Activated CD8-positive, alpha-beta memory T cell treated with anti-CD3 and anti-CD28 coated beads, Interleukin-2, amount 50 U/mL, for 24 hours (primary cell): ENCODE measurements around the gene LEKR1.

Source experiments
- DNase-seq: peaks from one replicate; pipeline ENCODE4 v3.0.0-alpha.2; 2020; ENCODE audit errors: extremely low read depth

The LEKR1 gene

DNA sequence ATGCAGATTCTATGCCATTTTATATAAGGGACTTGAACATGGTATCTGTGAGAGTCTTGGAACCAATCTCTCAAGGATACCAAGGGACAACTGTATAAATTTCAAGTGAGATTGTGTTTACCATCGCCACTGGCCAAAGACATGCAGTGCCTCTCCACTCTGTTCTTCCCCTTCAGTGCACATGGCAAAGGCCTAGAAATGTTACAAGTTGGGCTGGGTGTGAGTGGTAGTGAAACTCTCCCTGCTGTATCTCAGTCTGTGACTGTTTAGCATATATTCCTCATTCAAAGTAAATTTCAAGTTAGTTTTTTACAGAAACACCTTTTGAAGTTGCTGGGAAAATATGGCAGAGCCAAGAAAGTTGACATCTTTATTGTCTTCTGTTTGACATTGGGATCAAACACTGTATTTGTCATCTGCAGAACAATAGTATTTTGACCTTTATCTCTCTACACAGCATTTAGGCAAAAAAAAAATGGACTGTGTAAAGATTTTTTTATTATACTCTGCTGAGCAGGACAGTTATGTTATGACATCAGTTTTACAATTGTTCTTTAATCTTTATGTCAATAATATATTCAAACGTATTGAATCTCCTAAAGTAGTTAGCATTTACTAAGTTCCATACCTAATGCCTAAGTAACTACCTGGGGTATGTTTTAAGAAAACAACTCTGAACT is 232.4 kb downstream of the LEKR1 start:
- DNase-seq, result no peak

DNA sequence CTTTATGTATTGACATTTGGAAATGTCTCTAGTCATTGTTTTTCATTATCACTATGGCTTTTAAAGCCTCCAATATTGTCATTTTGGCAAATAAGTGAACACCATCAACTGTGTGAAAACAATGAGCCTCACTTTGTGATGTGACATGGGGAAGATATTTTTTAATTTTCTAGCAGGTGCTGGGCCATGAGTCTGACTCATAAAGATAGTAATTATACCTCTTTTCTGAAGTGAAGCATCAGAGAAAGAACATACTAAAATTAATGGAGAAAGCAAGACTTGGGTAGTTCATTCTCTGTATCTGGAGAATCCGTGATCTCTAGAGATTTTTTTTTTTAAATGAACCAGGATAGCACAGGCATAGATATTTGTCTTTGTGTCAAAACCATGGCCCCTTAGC is 233.0 kb downstream of the LEKR1 start:
- DNase-seq, result no peak

DNA sequence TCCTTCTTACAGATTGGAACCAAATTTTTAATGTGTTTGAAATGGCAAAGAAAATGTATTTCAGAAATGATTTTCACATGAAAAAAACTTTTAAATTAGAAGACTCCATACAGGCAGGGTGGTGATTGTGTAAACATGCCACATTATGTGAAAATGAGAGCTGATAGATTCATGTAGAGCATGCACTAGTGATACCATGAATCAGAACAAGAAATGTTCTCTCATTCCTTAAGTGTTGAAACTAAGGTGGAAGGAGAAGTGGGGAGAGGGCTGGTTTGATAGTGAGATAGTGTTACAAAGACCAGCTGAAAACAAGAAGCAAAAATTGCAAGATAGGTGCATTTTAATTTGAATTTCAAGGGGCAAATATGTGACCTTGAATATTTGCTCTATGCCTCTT is 233.5 kb downstream of the LEKR1 start:
- DNase-seq, result no peak

DNA sequence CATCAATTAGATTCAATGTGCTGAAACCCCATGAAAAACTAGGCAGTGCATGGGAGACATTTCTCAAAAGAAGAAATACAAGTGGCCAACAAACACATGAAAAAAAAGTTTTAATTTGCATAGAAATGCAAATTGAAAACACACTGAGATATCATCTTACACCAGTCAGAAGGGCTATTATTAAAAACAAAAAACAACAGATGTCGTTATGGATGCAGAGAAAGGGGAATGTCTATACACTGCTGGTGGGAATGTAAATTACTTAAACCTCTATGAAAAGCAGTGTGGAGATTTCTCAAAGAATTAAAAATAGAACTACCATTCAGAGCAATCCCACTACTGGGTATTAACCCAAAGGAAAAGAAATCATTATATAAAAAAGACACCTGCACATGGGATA is 235.1 kb downstream of the LEKR1 start:
- no peak for DNase-seq

DNA sequence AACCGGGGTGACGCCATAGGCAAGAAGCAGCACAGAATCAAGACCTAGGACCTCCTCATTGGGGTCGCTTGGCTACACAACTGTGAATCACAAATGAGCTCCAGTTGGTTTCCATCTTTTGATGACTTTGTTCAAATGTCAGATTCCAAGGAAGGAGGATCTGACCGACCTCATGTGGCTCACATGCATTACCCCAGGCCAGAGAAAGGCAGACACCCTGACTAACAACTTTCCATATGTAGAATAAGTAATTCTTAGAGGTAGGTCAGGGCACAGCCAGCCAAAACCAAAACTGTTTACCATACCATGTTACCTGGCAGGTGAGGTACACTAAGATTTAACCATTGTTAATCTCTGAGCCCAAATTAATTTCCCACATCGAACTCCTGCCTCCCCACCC is 237.3 kb downstream of the LEKR1 start:
- DNase-seq, result no peak

DNA sequence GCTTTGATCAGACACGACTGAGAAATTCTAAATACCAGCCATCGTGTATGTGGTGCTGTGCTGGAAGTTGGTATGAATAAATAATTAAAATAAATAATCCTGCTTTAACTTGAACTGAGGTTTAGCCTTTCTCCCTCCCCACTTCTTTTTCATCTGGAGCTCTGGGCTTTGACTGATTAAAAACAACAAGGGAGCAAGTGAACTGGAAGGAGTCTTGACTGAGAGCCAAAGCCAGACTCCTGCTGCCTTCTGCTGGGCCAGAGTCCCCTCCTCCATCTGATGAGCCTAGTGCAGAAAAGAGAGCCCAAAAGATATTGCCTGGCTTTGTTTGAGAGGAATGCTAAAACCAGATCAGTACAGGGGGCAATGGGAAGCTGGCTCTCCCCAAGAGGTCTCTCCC is 237.8 kb downstream of the LEKR1 start:
- DNase-seq, result no peak

DNA sequence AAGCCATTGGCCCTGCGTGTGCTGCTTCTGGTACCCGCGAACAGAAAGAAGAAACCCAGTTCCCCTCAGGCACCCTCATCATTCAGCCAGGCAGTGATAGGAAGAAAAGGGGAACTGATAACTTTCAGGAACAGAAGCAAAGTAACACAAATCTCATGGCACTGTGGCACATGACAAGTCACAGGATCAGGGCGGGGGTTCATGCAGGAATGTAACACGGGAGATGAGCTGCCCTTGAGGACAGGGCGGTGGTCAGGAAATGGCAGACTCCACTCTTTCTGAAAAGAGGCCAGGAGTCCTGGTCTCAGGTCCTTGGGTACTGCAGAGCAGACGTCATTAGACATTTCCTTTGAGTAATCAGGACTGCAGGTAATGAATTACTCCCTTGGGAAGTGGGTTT is 238.2 kb downstream of the LEKR1 start:
- no peak for DNase-seq

DNA sequence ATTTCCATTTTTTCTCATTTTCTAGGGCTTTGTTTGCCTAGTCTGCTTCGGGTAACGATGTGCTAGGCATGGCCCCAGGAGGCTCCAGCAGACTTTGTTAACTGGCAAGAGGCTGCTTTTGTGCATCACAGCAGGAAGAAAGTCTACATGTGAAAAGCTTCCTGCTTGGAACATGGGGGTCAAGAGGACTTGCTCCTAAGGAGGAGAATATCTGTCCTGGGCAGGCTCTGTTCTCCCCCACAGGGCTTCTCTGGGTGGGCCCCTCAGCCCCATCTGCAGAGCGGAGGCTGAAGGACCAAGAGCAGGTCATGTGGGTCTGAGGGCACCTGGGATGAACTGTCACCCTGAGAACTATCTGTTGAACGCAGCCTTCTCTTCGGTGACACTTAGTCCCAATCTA is 239.0 kb downstream of the LEKR1 start:
- DNase-seq, result no peak

DNA sequence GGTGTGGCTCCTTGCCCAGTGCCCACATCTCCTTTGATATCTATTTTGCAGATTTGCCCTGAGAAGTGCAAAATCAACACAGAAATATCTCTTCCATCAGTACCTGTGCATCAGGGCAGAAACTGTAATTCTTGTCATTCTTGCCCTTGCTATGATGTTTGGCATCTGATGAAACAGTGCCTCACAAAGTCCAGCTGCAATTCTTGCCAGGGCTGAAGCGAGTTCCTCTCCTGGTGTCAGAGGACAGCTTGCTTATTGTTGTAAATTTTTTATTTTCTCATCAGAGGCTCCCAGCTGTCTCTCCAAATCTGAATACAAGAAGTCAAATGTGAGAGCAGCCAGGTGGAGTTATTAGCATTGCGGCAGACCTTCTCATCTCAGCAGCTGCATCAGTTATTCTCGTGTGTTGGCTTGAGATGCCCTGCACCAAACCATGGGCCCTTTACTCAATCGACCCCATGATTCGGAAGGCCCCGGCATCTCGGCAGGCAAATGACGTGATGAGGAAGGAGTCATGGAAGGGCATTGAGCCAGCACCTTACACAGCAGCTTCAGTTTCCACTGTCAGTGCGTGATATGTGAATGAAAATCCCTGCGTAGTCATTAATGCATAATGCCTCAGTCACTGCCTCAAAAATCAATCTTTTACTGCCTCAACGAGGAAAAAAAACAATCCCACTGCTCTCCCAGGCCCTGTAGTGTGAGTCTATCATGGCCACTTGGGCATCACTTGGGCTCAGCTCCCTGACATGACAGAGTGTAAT is 240.4 kb downstream of the LEKR1 start:
- DNase-seq, result no peak

DNA sequence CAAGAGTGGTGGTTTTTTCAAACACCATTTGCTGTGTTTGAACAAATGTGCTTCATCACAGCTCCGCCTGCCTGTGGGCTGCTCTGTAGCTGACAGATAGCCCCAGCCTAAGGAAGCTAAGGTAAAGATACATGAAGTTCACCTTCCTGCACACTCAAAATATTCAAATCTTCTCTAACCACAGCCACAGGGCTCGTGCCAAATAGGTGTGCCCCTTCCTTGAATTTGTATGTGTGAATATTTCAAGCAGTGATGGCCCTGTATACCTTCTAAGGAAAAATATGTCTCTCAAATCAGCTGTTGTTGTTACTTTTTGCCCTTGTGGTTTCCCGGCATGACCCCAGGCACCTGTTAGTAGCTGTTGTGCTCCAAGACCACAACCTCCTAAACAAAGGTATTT is 241.0 kb downstream of the LEKR1 start:
- no peak for DNase-seq

DNA sequence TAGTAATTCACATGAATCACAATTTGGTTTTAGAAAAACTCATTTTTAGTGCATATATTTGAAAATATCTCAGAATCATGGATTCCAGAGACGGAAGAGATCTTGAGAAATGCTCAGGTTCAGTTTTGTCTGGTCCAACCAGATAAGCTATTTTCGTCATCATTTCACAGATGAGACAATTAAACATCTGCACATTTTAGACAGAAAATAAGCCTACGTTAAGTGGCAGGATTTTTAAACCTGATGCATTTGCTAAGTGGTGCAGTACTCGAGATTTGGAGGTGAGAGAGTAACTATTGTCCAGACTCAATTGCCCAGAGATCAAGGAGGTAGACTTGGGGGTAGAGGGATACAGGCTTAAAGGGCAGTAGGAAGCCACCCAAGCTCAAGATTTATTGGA is 243.3 kb downstream of the LEKR1 start:
- DNase-seq, result no peak

DNA sequence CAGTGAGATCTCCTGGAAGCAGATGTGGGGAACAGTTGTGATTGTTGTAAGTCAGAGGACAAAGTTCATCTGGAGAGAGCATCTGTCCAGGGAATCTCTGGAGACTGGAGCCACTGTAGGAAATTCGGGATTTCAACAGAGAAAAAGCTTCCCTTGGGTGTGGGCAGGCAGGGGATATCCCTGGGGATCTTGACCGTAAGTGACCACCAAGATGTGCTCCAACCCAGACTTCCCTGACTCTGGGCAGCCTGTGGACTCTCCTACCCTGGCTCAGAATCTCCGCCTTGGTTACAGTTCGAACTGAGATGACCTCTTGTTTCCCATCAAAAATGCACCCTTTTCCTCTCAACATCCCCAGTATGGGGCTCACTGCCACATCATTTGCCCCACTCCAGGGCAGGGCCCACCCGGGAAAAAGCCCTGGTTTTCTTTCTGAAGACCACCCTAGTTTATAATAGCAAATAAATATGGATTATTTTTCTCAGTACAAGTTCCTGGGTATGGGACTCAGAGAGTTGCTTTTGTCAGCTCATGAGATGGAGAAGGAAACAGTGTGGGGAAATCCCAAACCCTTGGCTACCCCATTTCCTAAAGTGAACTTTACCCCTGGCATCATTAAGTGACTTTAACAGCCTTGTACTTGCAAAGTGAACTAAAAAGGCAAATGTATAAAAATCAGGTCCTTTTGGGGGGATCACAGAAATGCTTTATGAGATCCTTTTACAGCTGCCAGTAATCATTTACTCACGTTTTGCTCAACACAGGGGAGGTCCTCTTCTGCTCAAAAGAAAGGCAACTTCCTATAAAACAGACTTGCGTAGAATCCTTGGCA is 243.9 kb downstream of the LEKR1 start:
- DNase-seq, result no peak

DNA sequence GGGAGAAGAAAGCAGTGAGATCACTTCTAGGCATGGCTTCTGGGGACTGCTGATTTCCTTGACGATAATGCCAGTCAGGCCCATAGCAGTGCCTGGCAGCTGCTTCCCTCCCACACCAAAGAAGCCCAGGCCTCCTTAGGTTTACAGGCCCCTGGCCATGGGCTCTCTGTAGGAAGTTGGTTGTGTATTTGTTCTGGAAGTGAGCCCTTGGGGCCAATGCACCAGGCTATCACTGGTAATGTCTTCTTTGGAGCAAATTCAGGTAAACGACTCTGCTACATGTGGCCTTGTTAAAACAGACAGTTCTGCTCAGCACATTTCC is 244.5 kb downstream of the LEKR1 start:
- no peak for DNase-seq

DNA sequence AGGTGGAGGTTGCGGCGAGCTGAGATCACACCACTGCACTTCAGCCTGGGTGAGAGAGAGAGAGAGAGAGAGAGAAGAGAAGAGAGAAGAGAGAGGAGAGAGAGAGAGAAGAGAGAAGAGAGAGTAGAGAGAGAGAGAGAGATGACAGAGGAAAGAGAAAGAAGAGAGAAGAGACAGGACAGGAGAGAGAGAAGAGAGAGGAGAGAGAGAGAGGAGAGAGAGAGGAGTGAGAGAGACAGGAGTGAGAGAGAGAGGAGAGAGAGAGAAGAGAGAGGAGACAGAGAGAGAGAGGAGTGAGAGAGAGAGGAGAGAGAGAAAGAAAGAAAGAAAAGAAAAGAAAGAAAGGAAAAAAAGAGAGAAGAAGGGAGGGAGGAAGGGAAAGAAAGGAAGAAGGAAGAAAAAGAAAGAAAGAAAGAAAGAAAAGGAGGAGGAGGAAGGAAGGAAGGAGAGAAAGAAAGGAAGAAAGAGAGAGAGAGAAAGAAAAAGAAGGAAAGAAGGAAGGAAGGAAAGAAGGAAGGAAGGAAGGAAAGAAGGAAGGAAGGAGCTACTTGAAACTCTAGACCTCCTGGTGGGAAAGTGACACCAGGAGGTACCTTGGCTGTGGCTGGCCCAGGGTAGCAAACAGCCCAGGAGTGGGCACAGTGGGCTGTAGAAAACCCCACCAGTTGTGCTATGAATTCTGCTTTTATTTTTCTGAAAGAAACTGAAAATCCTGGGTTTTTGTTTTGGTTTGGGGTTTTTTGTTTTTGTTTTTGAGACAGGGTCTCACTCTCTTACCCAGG is 245.8 kb downstream of the LEKR1 start:
- DNase-seq, result no peak

DNA sequence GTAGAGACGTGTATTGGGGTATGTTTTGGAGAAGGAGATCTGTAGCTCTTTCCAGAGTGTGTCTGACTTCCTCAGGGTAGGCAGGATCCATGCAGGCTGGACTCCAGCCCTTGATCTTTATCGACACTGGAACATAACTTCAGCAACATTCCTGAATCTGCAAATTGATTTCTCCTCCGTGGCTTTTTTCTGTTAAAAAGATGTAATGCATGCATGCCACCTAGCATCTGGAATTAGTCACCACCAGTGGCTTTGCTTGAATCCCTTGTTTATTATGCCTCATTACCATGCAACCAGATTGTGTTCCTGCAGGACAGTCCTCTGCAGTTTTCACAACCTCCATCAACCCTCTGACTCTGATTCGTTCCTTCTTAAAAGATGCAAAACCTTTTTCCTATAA is 247.7 kb downstream of the LEKR1 start:
- no peak for DNase-seq

DNA sequence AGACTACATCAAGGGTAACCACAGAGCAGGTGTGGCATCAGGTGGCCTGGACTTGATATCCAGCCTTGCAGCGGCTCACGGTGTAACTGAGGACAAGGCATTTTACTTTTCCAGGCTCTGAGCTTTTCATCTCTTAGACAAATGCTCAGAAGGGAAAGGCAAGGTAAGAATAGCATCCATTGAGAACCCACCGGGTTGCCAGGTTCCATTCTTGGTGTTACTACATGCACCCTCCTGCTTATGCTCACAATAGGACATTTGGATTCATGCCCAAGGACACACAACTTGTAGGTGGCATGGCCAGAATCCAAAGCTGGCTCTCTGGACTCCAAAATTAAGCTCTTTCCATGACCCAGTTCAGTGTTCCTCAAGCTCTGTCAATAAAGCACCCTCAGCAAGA is 248.3 kb downstream of the LEKR1 start:
- no peak for DNase-seq

DNA sequence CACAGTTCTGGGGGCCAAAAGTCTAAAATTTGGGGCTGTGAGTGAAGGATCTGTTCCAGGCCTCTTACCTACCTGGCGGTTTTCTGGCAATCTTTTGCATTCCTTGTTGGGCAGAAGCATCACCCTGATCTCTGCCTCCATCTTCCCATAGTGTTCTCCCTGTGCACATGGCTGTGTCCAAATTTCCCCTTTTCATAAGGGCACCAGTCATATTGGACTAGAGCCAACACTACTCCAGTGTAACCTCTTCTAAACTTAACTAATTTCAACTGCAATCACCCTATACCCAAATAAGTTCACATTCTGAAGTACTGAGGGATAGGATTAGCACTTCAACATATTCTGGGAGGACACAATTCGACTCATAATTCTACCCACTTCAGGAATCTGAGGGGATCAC is 248.8 kb downstream of the LEKR1 start:
- no peak for DNase-seq

DNA sequence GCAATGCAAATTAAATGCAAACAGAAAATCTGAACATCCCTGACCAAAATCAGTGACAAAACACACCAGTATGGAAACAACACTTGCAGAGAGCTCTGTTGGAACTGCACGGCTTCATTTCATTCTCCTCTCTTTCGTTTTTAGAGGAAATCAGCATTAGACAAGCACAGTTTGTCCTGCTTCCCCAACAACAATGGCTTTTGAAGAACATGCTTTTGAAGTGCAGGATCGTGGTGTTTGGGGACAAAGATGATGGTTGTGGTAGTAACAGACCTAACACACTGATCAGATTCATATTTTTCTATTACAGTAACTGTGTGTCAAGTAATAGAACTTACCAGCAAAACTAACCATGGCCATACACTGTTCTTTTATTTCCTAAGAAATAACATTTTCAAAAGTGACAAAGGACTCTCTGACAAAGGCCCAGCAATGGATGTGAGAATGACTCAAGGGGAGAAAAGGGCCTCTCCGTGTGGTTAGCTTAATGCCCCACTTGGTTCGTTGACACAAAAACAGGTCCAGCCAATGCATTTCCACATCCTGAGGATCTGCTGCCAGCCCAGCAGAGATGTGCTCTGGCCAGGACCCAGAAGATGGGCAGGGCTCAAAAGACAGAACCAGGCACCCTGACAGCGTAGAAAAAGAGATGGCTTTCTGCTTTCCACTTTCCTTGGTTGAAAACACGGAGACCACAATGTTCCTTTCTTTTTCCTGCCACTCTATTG is 249.7 kb downstream of the LEKR1 start:
- no peak for DNase-seq

DNA sequence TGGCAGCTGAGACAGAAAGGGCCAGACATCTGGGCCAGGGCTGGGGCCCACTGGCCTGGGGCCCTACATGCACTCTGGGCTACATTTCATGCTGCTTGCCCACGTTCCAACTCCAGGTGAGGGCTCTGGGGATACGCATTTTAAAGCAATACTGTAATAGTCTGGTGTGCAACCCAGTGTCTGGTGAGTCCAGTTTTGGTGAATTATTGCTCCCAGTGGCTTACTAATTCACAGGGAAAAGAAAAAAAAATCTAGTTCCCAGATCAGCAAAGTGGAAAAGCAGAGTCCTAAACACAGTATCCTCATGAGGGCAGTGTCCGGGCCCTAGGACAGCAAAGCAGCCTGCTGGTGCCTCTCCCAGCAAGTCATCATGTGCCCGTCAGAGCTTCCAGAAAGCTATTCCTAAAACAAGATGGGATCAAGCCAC is 251.4 kb downstream of the LEKR1 start:
- DNase-seq, result no peak

DNA sequence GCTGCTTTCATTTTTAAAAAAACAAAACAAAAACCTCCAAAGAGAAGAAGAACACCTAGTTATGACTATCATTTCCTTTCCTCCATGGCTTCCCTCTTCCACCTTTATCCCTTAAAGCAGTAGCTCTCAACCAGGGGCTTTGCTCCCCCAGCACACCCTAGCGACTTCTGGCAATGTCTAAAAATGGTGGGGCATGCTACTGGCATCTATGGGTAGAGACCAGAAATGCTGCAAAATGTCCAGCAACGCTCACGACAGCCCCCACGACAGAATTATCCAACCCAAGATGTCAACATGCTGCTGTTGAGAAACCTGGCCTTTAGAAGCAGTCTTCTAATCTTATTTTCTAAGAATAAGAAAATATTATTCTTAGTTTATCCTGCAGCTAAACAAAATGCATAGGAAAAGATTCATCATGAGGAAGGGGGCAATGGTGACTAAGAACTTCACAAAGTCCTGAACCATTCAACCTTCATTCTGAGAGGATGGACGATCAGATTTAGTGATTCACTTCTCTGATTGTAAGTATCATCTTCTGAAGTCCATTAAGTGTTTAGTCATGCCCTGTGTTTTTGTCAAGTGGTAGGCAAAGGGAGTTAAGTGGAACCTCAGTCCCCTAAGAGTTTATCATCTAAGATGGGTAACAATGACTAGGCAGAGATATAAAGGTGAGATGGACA is 252.1 kb downstream of the LEKR1 start:
- DNase-seq, result no peak

DNA sequence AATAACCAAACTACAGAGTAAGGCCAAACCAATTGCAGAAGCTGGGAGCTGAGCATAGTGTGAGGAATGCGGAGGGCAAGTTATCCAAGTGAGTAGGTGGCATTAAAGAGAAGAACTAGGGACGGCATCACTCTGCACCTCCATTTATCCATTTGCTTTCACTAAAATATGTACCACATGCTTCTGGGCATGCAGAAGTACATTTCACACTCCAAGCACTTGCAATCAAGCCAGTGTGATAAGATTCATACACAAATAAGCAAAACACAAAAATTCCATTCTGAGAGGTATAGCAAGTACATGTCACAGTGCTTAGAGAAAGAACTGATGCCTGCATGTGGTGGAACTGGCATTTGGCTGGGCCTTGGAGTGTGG is 252.6 kb downstream of the LEKR1 start:
- no peak for DNase-seq
